ENCODE data around the gene MLPH.

DNA sequence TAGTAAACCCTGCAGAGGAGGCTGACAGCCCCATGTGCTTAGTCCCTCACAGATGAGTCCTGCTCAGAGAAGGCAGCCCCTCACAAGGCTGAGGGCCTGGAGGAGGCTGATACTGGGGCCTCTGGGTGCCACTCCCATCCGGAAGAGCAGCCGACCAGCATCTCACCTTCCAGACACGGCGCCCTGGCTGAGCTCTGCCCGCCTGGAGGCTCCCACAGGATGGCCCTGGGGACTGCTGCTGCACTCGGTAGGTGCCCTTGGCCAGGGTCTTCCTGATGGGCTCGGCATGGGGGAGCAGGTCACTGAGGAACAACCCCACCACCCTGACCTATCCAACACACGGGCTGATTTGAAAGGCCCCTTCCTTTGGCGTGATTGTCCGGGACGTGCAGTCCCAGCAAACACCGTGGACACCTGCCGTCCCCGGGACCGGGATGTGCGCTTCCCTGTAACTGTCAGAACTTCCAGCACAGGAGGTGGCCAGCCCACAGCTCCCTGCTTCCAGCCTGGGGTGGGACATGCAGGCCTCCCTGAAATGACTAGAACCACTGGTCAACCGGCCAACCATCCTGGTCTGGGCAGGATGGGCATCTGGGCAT, 38.6 kb downstream of the MLPH start:
- TF ChIP-seq, protein P1, sequence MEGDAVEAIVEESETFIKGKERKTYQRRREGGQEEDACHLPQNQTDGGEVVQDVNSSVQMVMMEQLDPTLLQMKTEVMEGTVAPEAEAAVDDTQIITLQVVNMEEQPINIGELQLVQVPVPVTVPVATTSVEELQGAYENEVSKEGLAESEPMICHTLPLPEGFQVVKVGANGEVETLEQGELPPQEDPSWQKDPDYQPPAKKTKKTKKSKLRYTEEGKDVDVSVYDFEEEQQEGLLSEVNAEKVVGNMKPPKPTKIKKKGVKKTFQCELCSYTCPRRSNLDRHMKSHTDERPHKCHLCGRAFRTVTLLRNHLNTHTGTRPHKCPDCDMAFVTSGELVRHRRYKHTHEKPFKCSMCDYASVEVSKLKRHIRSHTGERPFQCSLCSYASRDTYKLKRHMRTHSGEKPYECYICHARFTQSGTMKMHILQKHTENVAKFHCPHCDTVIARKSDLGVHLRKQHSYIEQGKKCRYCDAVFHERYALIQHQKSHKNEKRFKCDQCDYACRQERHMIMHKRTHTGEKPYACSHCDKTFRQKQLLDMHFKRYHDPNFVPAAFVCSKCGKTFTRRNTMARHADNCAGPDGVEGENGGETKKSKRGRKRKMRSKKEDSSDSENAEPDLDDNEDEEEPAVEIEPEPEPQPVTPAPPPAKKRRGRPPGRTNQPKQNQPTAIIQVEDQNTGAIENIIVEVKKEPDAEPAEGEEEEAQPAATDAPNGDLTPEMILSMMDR (IDR thresholded peaks at IDR 0.05; ENCODE audit: low read depth, low read length) = no peak
- TF ChIP-seq, protein P2, sequence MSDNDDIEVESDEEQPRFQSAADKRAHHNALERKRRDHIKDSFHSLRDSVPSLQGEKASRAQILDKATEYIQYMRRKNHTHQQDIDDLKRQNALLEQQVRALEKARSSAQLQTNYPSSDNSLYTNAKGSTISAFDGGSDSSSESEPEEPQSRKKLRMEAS (IDR thresholded peaks at IDR 0.05; ENCODE audit: low read depth, low read length) = no peak

All from NB4 (cell line).